ENCODE results near the gene PPM1E.
"Not testable (repeated sequence)": the region's sequence is repeated elsewhere in the genome, so short reads cannot be mapped to it uniquely, and the experiment has no call there.

GRCh38 chr17:58846413-58846812, 90.8 kb downstream of the PPM1E start:
- TF ChIP-seq CTCF, POLR2A (IDR thresholded peaks at IDR 0.05): not testable (repeated sequence)

All from esophagus squamous epithelium (tissue), 4 donors.